ENCODE data around the gene WDR18. TPM values are rescaled to one million over a fixed set of nuclear protein-coding genes. Genes with fewer than 3 reads are reported as not detected.

Gene WDR18
- total RNA-seq, 1 experiment from 2014 or later = 56.7 TPM

GRCh38 chr19:1038978-1039645 is 55.0 kb downstream of the WDR18 start:
- Histone ChIP-seq H3K9me2 (replicated peaks; ENCODE audit: low read length) (no peaks in the 10 kb centered on the region), H3K79me2 (ENCODE audit: low read length) (no peaks in the 10 kb centered on the region), H3K4me1 (ENCODE audit: insufficient read depth, low read length) (peaks cover 16% of the 10 kb centered on the region; the same call in 1 of the 2 replicates), H3K27ac (ENCODE audit: low read length) (no peak overlapping the region), H3F3A (ENCODE audit: low read length, unreplicated experiment) (no peaks in the 10 kb centered on the region), H3K27me3 (ENCODE audit: low read length) (no peaks in the 10 kb centered on the region), H3K36me3 (ENCODE audit: low read depth, low read length) (no peaks in the 10 kb centered on the region; the same call in 1 of the 2 replicates), H3K9ac (ENCODE audit: low read length) (no peak overlapping the region), H3K4me3 (ENCODE audit: low read length) (peak overlapping the region; percentile 77), H2AFZ (ENCODE audit: low read length) (peak overlapping the region; percentile 63), H3K9me3 (ENCODE audit: low read length) (no peaks in the 10 kb centered on the region), H3K4me2 (ENCODE audit: low read length) (peak overlapping the region; percentile 95), H4K20me1 (ENCODE audit: low read length) (no peaks in the 10 kb centered on the region)
- ChIA-PET POLR2A (ENCODE audit: unreplicated experiment) (interaction anchor here (0.6 kb wide), 1 partner anchor 134 kb away, joined by 16 read pairs; no protein-coding TSS in a partner anchor), CTCF (no interaction called here)
- DNase-seq (no peak), ATAC-seq (no peak)
- no TSS peak for BruUV-seq (replicated peaks)
- intact Hi-C loops (cut with micrococcal nuclease) = no loop called here
- TF ChIP-seq CTCF (conservative IDR thresholded peaks at IDR 0.05; ENCODE audit: low read depth, low read length) (no peak), EZH2phosphoT487 (IDR thresholded peaks at IDR 0.05; ENCODE audit: borderline replicate concordance, low read length) (no peak), EZH2 (IDR thresholded peaks at IDR 0.05; ENCODE audit: low read length, unreplicated experiment) (no peak)

- ATAC-seq (peak; percentile 83), DNase-seq (peak; percentile 98)
- BruUV-seq (replicated peaks) = TSS peak; percentile 35
- CTCF ChIA-PET = no interaction called here
- peak within 1 kb of the TSS; percentile 63 for H2AFZ ChIP-seq (ENCODE audit: low read length)
- TF ChIP-seq EZH2phosphoT487 (IDR thresholded peaks at IDR 0.05; ENCODE audit: borderline replicate concordance, low read length) = no peak
- TF ChIP-seq EZH2 (IDR thresholded peaks at IDR 0.05; ENCODE audit: low read length, unreplicated experiment) = no peak
- no peak for TF ChIP-seq CTCF (conservative IDR thresholded peaks at IDR 0.05; ENCODE audit: low read depth, low read length)
- H3K79me2 ChIP-seq (ENCODE audit: low read length) = no peaks in the 10 kb centered on the region
- H3F3A ChIP-seq (ENCODE audit: low read length, unreplicated experiment) = no peaks in the 10 kb centered on the region
- peak within 1 kb of the TSS; percentile 33 for H3K27ac ChIP-seq (ENCODE audit: low read length)
- H3K9me3 ChIP-seq (ENCODE audit: low read length) = no peaks in the 10 kb centered on the region
- H3K4me1 ChIP-seq (ENCODE audit: insufficient read depth, low read length) = peaks cover 16% of the 10 kb centered on the region; the same call in 1 of the 2 replicates
- no peaks in the 10 kb centered on the region; the same call in 1 of the 2 replicates for H3K36me3 ChIP-seq (ENCODE audit: low read depth, low read length)
- peak within 1 kb of the TSS; percentile 95 for H3K4me2 ChIP-seq (ENCODE audit: low read length)
- H3K4me3 ChIP-seq (ENCODE audit: low read length) = peak within 1 kb of the TSS; percentile 77
- H3K9me2 ChIP-seq (replicated peaks; ENCODE audit: low read length) = no peaks in the 10 kb centered on the region
- H4K20me1 ChIP-seq (ENCODE audit: low read length) = no peaks in the 10 kb centered on the region
- H3K27me3 ChIP-seq (ENCODE audit: low read length) = no peaks in the 10 kb centered on the region
- H3K9ac ChIP-seq (ENCODE audit: low read length) = peak within 1 kb of the TSS; percentile 71
- intact Hi-C loops (cut with micrococcal nuclease) = no loop called here
- POLR2A ChIA-PET (ENCODE audit: unreplicated experiment) = no interaction called here
These were observed 55.7 kb downstream of the WDR18 start, which contains the start of gene ABCA7 for GRCh38 chr19:1039646-1040475. ABCA7 (plus strand) TSS chr19:1040107; CDS start chr19:1041362, 1,255 bp downstream.
